ENCODE data around the gene CST4.
"Not testable (repeated sequence)": the region's sequence is repeated elsewhere in the genome, so short reads cannot be mapped to it uniquely, and the experiment has no call there.

The CST4 gene

GRCh38 chr20:23686046-23686750 is 2.6 kb downstream of the CST4 start:
- no peak for DNase-seq

GRCh38 chr20:23685529-23685896 is 3.3 kb downstream of the CST4 start:
- DNase-seq: not testable (repeated sequence)

- no peak for DNase-seq
Observed at GRCh38 chr20:23684261-23684660, 4.6 kb downstream of the CST4 start.

- no peak for DNase-seq
Observed at GRCh38 chr20:23683807-23684206, 5.0 kb downstream of the CST4 start.

DNA sequence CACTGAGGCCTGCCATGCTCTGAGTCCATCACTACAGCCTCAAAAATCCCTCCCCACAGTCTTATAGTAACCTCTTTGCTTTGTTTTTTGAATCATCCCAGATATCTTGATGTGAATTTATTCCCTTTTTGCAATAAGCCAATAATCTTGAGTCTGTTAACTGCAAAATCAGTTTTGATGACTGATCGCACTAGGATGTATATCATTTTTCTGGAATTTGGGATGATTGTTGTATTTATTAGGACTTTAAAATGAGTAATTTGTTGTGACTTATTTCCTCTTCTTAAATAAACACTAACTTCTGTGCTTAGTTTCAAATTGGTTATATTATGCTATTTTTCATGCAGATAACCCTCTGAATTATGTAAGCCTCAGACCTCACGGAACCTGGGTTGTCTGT is 5.6 kb downstream of the CST4 start:
- DNase-seq: no peak

- no peak for DNase-seq
Observed at GRCh38 chr20:23680146-23680545, 8.7 kb downstream of the CST4 start.

DNA sequence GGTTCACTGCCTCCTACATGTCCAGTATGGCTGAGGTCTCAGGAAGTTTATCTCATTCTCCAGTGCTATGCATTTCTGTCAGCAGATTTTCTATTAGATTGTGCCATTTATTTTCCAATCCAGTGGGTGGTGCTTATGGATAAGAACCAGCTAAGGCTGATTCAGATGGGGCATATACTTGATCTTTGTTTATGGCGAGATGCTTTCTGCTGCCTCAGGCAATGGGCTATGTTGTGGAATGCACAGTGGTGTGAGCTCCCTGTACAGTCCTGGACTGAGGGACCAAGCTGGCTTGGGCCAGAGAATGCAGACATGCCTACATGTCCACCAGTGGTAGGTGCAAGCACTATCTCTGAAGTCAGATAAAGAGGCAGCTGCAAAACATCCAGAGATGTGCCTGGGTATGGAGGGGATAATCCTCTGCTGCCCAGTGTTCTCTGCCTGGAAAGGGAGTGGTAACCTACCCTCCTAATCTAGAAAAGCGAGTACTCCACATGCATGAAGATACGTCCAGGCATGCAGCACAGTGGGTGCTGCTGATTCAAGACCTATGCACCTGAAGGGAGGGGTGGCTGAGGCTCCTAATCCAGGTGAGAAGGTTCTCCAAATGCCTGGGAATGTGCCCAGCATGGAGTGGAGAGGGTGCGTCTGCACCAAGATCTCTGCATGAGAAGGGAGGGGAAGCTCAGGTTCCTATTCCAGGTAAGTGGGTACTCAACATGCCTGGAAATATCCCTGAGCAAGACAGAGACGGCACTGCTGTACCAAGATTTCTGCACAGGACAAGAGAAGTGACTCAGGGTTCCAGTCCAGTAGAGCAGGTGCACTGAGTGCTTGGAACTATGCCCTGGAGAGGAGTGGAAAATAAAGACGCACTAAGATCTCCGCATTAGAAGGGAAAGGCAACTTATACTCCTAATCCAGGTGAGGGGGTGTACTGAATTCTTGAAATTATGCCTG is 9.4 kb downstream of the CST4 start:
- no peak for DNase-seq

DNA sequence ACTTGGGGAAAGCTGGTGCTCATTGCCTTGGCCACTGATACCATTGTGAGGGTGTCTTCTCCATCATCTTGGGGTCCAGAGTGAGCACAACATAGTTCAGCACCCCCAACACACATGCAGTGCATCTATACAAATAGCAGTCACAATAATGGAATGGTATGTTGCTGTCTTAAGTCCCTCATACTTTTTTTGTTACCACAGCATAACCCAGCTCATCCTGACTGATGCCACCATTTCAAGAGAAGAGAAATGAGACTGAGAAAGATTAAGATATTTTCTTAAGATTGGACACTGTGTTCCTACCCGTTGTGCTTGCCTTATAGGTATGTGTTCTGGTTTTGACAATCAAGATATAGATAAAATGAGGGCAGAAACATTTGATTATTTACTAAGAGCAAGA is 15.6 kb downstream of the CST4 start:
- DNase-seq: no peak

DNA sequence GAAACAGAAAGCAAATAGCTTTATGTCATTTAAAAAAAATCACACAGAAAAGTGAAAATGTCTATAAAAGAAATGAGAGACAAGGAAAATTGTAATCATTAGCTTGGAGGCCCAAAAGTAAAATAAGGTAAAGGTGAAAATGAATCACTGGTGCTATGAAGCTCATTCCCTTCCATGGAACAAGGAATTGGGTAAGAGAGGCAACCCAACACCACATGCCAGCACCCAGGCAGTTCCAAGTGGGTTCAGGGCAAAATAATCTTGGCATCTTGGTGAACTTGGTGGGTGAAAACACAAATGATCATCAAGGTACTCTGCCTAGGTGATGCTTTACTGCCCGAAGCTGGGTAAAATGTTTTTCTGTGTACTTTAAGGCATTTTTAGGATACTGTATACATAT is 16.7 kb downstream of the CST4 start:
- no peak for DNase-seq

DNA sequence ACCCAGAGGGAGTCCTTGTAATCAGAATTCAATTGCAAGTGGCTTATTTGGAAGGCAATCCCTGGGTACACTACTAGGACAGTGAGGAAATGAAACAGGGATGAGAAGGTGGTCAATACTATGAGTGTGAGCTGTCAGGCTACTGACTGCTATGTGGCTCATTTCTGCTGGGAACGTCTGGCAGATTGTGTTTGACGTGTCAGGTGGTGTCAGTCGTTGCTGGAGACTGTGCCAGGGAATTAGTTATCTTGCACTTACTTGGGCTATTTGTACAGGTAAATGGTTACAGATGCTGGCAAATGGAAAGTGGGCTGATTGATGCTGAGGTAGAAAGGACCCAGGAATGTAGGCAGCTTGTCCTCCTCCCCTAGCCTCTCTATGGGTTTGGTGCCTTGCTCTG is 17.4 kb downstream of the CST4 start:
- DNase-seq: no peak

GRCh38 chr20:23670361-23670760 is 18.5 kb downstream of the CST4 start:
- no peak for DNase-seq

GRCh38 chr20:23669866-23670265 is 19.0 kb downstream of the CST4 start:
- DNase-seq: no peak

- DNase-seq: no peak
Observed at GRCh38 chr20:23669327-23669726, 19.5 kb downstream of the CST4 start.

GRCh38 chr20:23668477-23668951 is 20.3 kb downstream of the CST4 start:
- DNase-seq: peak; percentile 45

DNA sequence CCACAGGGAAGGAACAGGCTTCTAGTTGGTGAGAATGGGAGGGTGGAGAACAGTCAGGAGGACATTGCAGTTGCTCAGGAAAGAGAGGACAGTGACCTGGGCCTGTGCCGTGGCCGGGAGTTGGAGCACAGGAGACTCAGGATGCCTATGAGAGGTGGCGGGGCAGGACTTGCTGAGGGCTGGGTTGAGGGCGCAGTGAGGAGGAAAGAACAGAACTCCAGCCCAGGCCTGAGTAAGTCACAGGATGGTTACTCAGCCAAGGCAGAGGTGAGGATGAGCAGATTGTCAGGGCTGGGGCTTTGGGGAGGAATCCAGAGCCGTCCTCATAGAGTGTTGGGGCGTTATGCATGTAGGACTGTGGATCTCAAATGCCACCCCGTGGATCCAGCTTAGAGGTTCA is 21.2 kb downstream of the CST4 start:
- DNase-seq: no peak

DNA sequence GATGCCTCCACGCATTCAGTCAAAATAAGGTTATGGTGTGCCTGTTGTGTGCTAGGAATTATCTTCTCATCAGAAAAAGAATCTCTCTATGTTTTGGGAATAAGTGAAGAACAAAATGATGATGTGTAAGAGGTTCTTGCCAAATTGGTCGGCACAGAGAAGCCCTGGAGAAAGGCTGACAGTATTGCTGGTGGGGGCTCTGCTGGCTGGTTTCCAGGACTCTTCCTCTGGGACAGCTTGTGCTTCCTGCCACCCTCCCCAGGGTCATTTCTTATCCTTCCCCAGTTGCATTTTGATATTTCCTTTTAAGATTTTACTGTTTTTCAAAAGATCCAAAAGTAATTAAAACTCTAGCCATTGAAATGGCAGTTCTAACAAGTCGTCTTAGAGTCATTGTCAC is 22.1 kb downstream of the CST4 start:
- DNase-seq: no peak

- no peak for DNase-seq
Observed at GRCh38 chr20:23666189-23666588, 22.6 kb downstream of the CST4 start.

DNA sequence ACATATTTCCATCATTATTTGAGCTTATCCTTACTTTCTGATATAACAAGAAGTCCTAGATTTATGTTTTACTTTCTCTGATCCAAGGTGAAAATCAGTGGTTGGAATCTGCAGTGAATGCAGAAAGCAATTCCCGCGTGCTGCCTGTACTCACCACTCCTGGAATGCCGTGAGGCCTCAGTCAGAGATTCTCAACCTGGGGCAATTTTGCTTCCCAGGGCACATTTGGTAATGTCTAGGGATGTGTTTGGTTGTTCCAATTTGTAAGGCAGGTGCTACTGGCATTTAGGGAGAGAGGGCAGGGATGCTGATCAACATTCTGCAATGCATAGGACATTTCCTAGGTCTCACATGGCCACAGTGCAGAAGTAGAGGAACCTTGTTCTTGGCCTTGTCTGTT is 23.9 kb downstream of the CST4 start:
- DNase-seq: no peak

GRCh38 chr20:23664046-23664445 is 24.8 kb downstream of the CST4 start:
- not testable (repeated sequence) for DNase-seq

- DNase-seq: no peak
Observed at GRCh38 chr20:23663180-23663579, 25.7 kb downstream of the CST4 start.

DNA sequence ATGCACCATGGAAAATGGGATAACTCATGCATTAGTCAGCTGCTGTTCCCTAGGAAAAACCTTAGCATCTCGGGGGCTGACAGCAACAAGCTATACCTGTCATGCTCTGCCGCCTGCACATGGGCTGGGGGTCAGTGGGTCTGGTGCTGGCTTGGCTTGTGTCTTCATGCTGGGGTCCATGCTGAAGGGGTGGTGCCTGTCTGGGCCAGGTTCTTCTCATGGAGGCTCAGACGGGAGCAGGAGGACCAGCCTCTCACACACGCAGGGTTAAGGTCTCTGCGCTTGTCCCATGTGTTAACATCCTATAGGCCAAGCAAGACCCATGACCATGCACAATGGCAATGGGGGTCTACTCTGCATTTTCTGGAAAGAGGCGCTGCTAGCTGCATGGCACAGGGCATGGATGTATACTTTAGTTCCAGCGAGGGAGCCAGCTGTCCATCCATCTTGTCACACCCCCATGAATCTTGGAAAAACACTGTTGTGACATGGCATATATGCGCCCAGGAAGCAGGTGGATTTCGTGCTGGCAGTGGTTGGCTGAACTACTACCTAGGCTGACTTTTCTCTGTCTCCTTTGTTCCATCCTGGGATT is 26.5 kb downstream of the CST4 start:
- DNase-seq: no peak

GRCh38 chr20:23661002-23661429 is 27.8 kb downstream of the CST4 start:
- no peak for DNase-seq

- no peak for DNase-seq
Observed at GRCh38 chr20:23659989-23660837, 28.6 kb downstream of the CST4 start.
